Esophagus muscularis mucosa (tissue), 3 donors: ENCODE results near the gene BBIP1.

Experiments used
- CTCF ChIP-seq, 3 experiments: fragments of 200-600 bp in 2 of 3; fragments of 450-650 bp in 1 of 3; sonication (generic) in 2 of 3; IDR thresholded peaks; one replicate each; pipeline ENCODE4 v1.5.1; 2017 to 2019; ENCODE audit warnings: antibody characterized with exemption in 3 of 3, mild to moderate bottlenecking in 2 of 3, moderate library complexity in 1 of 3
- POLR2A ChIP-seq: fragments of 450-650 bp; IDR thresholded peaks from one replicate; pipeline ENCODE4 v1.6.1; 2017; ENCODE audit warnings: antibody characterized with exemption, moderate library complexity, mild to moderate bottlenecking, low read depth

- TF ChIP-seq CTCF (IDR thresholded peaks at IDR 0.05) (peak in 1 of 3 experiments; percentile 27), POLR2A (peak; percentile 73)
Observed at GRCh38 chr10:110919349-110919931, 460 bp upstream of the BBIP1 start, which contains the start of gene SHOC2.
